Upper lobe of left lung (tissue), 6 donors: ENCODE data around the gene CLSTN3. TPM values are rescaled to one million over a fixed set of nuclear protein-coding genes. Genes with fewer than 3 reads are reported as not detected.
A peak's percentile ranks its signal among the peaks of the same experiment; 100 is the strongest.

Experiments used
- ATAC-seq, 2 donors: fragments of 200-7000 bp; cut with Tn5 transposase; one replicate each; pipeline ENCODE4 v1.9.1; 2022; ENCODE audit warnings: mild to moderate bottlenecking in 2 of 2, moderate library complexity in 2 of 2; ENCODE audit not compliant: low FRiP score in 2 of 2
- DNase-seq, 2 donors: peaks; one replicate each; pipeline ENCODE4 v3.0.0-alpha.2; 2019 to 2020
- H3K27ac ChIP-seq, 4 donors: fragments of 200-600 bp; sonication (generic); one replicate each; pipeline ENCODE4 v1.5.1; 2016 to 2019
- H3K27me3 ChIP-seq, 4 donors: fragments of 200-600 bp; sonication (generic); one replicate each; pipeline ENCODE4 v1.5.1; 2017 to 2019
- H3K36me3 ChIP-seq, 4 donors: fragments of 200-600 bp; sonication (generic); one replicate each; pipeline ENCODE4 v1.5.1; 2016 to 2019
- H3K4me1 ChIP-seq, 4 donors: fragments of 200-600 bp; sonication (generic); one replicate each; pipeline ENCODE4 v1.5.1; 2018 to 2019
- H3K4me3 ChIP-seq, 4 donors: fragments of 200-600 bp; sonication (generic); one replicate each; pipeline ENCODE4 v1.5.1; 2017 to 2019; ENCODE audit warnings: mild to moderate bottlenecking in 2 of 4, moderate library complexity in 1 of 4
- H3K9me3 ChIP-seq, 4 donors: fragments of 200-600 bp; sonication (generic); one replicate each; pipeline ENCODE4 v1.5.1; 2018 to 2019
- CTCF ChIP-seq, 6 experiments: fragments of 450-650 bp in 4 of 6; fragments of 200-600 bp in 2 of 6; sonication (generic) in 2 of 6; IDR thresholded peaks; one replicate each; pipeline ENCODE4 v1.5.1; 2016 to 2019; ENCODE audit warnings: antibody characterized with exemption in 6 of 6
- EP300 ChIP-seq, 4 donors: sonication (generic); formaldehyde crosslinking; IDR thresholded peaks; one replicate each; pipeline ENCODE4 v1.5.1; 2017; ENCODE audit warnings: antibody characterized with exemption in 4 of 4, control low read depth in 2 of 4
- POLR2A ChIP-seq, 4 donors: fragments of 450-650 bp; IDR thresholded peaks; one replicate each; pipeline ENCODE4 v1.5.1; 2016 to 2017; ENCODE audit warnings: antibody characterized with exemption in 4 of 4, mild to moderate bottlenecking in 2 of 4
- POLR2AphosphoS5 ChIP-seq, 2 donors: sonication (generic); formaldehyde crosslinking; IDR thresholded peaks; one replicate each; pipeline ENCODE4 v1.5.1; 2017; ENCODE audit warnings: antibody characterized with exemption in 2 of 2
- WGBS, 2 donors: methylation state at CpG; one replicate each; pipeline ENCODE4 v1.1.5; 2017 to 2018; 5-methylcytosine and 5-hydroxymethylcytosine counted together
- total RNA-seq, 6 donors: library from RNA; depleted of rRNA in 4 of 6; stranded (reverse); fragments of >200 nt in 4 of 6; gene quantifications; one replicate each; pipeline versions ENCODE4 v1.1.0 to v1.2.1, GENCODE V29; 2016 to 2021
- donor health status: DM: no; HTN: no; CAD: no; lungs with moderate emphysema.
- donor health status: DM: no; HTN: yes; CAD: no; lungs with severe emphysema.

The CLSTN3 gene
- total RNA-seq, 6 donors from 2014 or later, result 14.4 to 111 (median 39.0) TPM

GRCh38 chr12:7090222-7090998 is 39.8 kb upstream of the CLSTN3 start:
- no peaks in the 10 kb centered on the region for H3K27me3 ChIP-seq
- DNase-seq (no peak), ATAC-seq (no peak)
- peak overlapping the region in 2 of 4 donors; percentile 53 to 57 for H3K4me3 ChIP-seq
- TF ChIP-seq CTCF (IDR thresholded peaks at IDR 0.05) (no peak), EP300 (IDR thresholded peaks at IDR 0.05) (no peak), POLR2AphosphoS5 (IDR thresholded peaks at IDR 0.05) (peak in 1 of 2 donors; percentile 27), POLR2A (IDR thresholded peaks at IDR 0.05) (no peak)
- WGBS, 2 donors, result 72 to 78% methylated on average over 16 of the region's 16 CpGs
- peaks cover 0 to 39% (median 21%) of the 10 kb centered on the region in 4 donors for H3K36me3 ChIP-seq
- peak overlapping the region; percentile 61 to 89 (median 82) for H3K27ac ChIP-seq
- peaks cover 19 to 39% (median 24%) of the 10 kb centered on the region in 4 donors for H3K4me1 ChIP-seq
- H3K9me3 ChIP-seq, result no peaks in the 10 kb centered on the region

GRCh38 chr12:7091171-7091570 is 39.0 kb upstream of the CLSTN3 start:
- H3K27ac ChIP-seq, result peak overlapping the region; percentile 61 to 89 (median 82)
- DNase-seq (no peak), ATAC-seq (no peak)
- H3K4me3 ChIP-seq, result peak overlapping the region in 3 of 4 donors; percentile 41 to 57 (median 53)
- 86 to 90% methylated on average over 7 of the region's 7 CpGs for WGBS, 2 donors
- H3K4me1 ChIP-seq, result peaks cover 20 to 46% (median 27%) of the 10 kb centered on the region in 4 donors
- H3K9me3 ChIP-seq, result no peaks in the 10 kb centered on the region
- TF ChIP-seq POLR2AphosphoS5 (IDR thresholded peaks at IDR 0.05) (no peak), CTCF (IDR thresholded peaks at IDR 0.05) (no peak), POLR2A (IDR thresholded peaks at IDR 0.05) (no peak), EP300 (IDR thresholded peaks at IDR 0.05) (no peak)
- peaks cover 0 to 32% (median 20%) of the 10 kb centered on the region in 4 donors for H3K36me3 ChIP-seq
- H3K27me3 ChIP-seq, result no peaks in the 10 kb centered on the region

GRCh38 chr12:7091660-7092228 is 38.4 kb upstream of the CLSTN3 start:
- H3K4me1 ChIP-seq, result peaks cover 20 to 49% (median 28%) of the 10 kb centered on the region in 4 donors
- DNase-seq, result no peak
- peak; percentile 56 to 69 for ATAC-seq
- no peaks in the 10 kb centered on the region for H3K9me3 ChIP-seq
- no peaks in the 10 kb centered on the region for H3K27me3 ChIP-seq
- 34% methylated on average over 5 to 8 of the region's 10 CpGs for WGBS, 2 donors
- peak overlapping the region; percentile 61 to 89 (median 82) for H3K27ac ChIP-seq
- TF ChIP-seq EP300 (IDR thresholded peaks at IDR 0.05) (peak in 1 of 4 donors; percentile 32), CTCF (IDR thresholded peaks at IDR 0.05) (no peak), POLR2AphosphoS5 (IDR thresholded peaks at IDR 0.05) (peak; percentile 36 to 75)
- peaks cover 0 to 30% (median 20%) of the 10 kb centered on the region in 4 donors for H3K36me3 ChIP-seq
- H3K4me3 ChIP-seq, result peak overlapping the region; percentile 41 to 57 (median 48)

GRCh38 chr12:7092229-7092985 is 37.8 kb upstream of the CLSTN3 start, which contains the start of gene C1R:
Gene C1R, minus strand, starts transcription at chr12:7092445. Its CDS starts 57 bp downstream, at chr12:7092388.
- Histone ChIP-seq H3K27ac (peak within 1 kb of the TSS; percentile 61 to 89 (median 82)), H3K4me3 (peak within 1 kb of the TSS; percentile 41 to 57 (median 48)), H3K9me3 (no peaks in the 10 kb centered on the region), H3K27me3 (no peaks in the 10 kb centered on the region), H3K4me1 (peaks cover 20 to 49% (median 28%) of the 10 kb centered on the region in 4 donors), H3K36me3 (peaks cover 0 to 25% (median 18%) of the 10 kb centered on the region in 4 donors)
- ATAC-seq (peak; percentile 85 to 86), DNase-seq (peak in 1 of 2 donors; percentile 68)
- TF ChIP-seq POLR2A (IDR thresholded peaks at IDR 0.05), result peak in 2 of 4 donors; percentile 29 to 58
- TF ChIP-seq CTCF (IDR thresholded peaks at IDR 0.05), result peak; percentile 79 to 89 (median 87)
- TF ChIP-seq POLR2AphosphoS5 (IDR thresholded peaks at IDR 0.05), result peak; percentile 70 to 78
- no peak for TF ChIP-seq EP300 (IDR thresholded peaks at IDR 0.05)
- 11 to 12% methylated on average over 15 to 16 of the region's 16 CpGs for WGBS, 2 donors
